Bronchial epithelial cell (primary cell): ENCODE results near the gene HIGD1B. TPM values are rescaled to one million over a fixed set of nuclear protein-coding genes. Genes with fewer than 3 reads are reported as not detected.
A peak's percentile ranks its signal among the peaks of the same experiment; 100 is the strongest.

Experiments used
- DNase-seq: peaks from one replicate; pipeline ENCODE4 v3.0.0-alpha.2; 2010; ENCODE audit warnings: low read depth
- FAIRE-seq: peaks from 2 replicates; lab custom pipeline; 2011; peaks lifted over from hg19 to GRCh38; lab: Jason Lieb, UNC
- H3K27me3 ChIP-seq: 2 replicates; pipeline ENCODE4 v1.5.1; 2011; ENCODE audit warnings: low read length; ENCODE audit not compliant: control insufficient read depth, insufficient read depth
- H3K36me3 ChIP-seq: 2 replicates; pipeline ENCODE4 v1.5.1; 2011; ENCODE audit warnings: low read length; ENCODE audit not compliant: control insufficient read depth, insufficient read depth
- H3K4me3 ChIP-seq: 2 replicates; pipeline ENCODE4 v1.5.1; 2011; ENCODE audit warnings: mild to moderate bottlenecking, low read depth, low read length, control low read depth
- CTCF ChIP-seq: IDR thresholded peaks from 2 replicates; pipeline ENCODE4 v1.5.1; 2011; ENCODE audit warnings: mild to moderate bottlenecking, moderate library complexity, low read length, control low read depth, inconsistent platforms; ENCODE audit not compliant: insufficient read depth, severe bottlenecking
- total RNA-seq: library from RNA; depleted of rRNA; stranded (reverse); fragments of >200 nt; gene quantifications from 2 replicates; pipeline ENCODE4 v1.2.1, GENCODE V29; 2014

The HIGD1B gene
- total RNA-seq, 1 donor from 2014 or later, result not detected

- H3K36me3 ChIP-seq, result peaks cover 26% of the 10 kb centered on the region
- TF ChIP-seq CTCF, result no peak
- DNase-seq (no peak), FAIRE-seq (no peak)
- H3K27me3 ChIP-seq, result no peaks in the 10 kb centered on the region
- no peak overlapping the region for H3K4me3 ChIP-seq
Observed at GRCh38 chr17:44875761-44876160, 28.1 kb downstream of the HIGD1B start.

- TF ChIP-seq CTCF, result no peak
- no peak for FAIRE-seq
- peaks cover 28% of the 10 kb centered on the region for H3K36me3 ChIP-seq
- no peak overlapping the region for H3K4me3 ChIP-seq
- H3K27me3 ChIP-seq, result no peaks in the 10 kb centered on the region
- DNase-seq, result no peak
Observed at GRCh38 chr17:44877121-44877520, 29.4 kb downstream of the HIGD1B start.

GRCh38 chr17:44878627-44879221 is 31.0 kb downstream of the HIGD1B start:
- Histone ChIP-seq H3K4me3 (no peak overlapping the region), H3K27me3 (no peaks in the 10 kb centered on the region), H3K36me3 (peaks cover 24% of the 10 kb centered on the region)
- FAIRE-seq (no peak), DNase-seq (peak; percentile 26)
- peak; percentile 56 for TF ChIP-seq CTCF

- no peak overlapping the region for H3K4me3 ChIP-seq
- peaks cover 24% of the 10 kb centered on the region for H3K36me3 ChIP-seq
- no peaks in the 10 kb centered on the region for H3K27me3 ChIP-seq
- FAIRE-seq, result no peak
- DNase-seq, result no peak
- no peak for TF ChIP-seq CTCF
Observed at GRCh38 chr17:44879376-44879775, 31.7 kb downstream of the HIGD1B start.

GRCh38 chr17:44880062-44880461 is 32.4 kb downstream of the HIGD1B start:
- Histone ChIP-seq H3K4me3 (no peak overlapping the region), H3K36me3 (peaks cover 26% of the 10 kb centered on the region), H3K27me3 (no peaks in the 10 kb centered on the region)
- no peak for DNase-seq
- no peak for TF ChIP-seq CTCF
- FAIRE-seq, result no peak

GRCh38 chr17:44881145-44881544 is 33.5 kb downstream of the HIGD1B start:
- TF ChIP-seq CTCF, result no peak
- FAIRE-seq, result no peak
- no peak overlapping the region for H3K4me3 ChIP-seq
- H3K36me3 ChIP-seq, result peaks cover 25% of the 10 kb centered on the region
- no peak for DNase-seq
- no peaks in the 10 kb centered on the region for H3K27me3 ChIP-seq
